GM21737 (cell line): ENCODE data around the gene WHRN.

Experiments used
- ATAC-seq: cut with Tn5 transposase; IDR thresholded peaks from one replicate; pipeline ENCODE4 v1.9.1; 2021; ENCODE audit warnings: mild to moderate bottlenecking, moderate library complexity; ENCODE audit not compliant: unreplicated experiment

Gene WHRN

DNA sequence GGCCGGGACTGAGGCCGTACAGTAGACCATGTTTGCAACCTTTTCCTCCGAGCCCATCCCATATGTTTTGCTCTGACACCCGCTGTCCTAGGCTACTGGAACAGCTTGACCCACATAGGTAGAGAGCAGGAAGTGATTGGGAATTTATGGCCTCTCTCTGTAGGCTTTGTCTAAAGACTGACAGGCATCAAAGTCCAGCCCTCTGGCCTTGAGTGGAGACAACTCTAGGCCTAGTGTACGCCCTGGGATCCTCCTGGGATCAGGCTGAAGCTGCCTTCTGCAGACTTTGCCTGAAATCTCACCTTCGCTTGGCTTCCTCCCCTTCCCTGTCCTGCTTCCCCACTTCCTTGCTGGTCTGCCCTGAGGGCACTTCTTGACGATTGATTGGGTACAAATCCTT lies 103.9 kb downstream of the WHRN start:
- no peak for ATAC-seq

GRCh38 chr9:114400772-114401171 lies 104.5 kb downstream of the WHRN start:
- ATAC-seq = no peak

DNA sequence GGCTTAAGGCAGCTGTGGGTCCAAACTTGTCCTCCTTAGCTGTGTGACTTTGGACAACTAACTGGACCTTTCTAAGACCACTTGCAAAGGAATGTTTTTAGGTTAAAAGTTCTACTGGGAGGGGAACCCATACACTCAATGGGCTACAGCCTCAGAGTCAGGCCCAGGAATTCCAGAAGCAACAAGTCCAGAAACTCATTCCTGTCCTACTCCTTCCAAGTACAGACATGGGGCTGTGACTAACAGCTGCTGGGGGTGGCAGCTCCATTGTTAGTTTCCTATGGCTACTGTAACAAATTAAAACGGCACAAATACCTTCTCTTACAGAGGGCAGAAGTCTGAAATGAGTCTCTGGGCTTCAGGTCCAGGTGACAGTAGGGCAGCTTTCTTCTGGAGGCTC lies 105.1 kb downstream of the WHRN start:
- no peak for ATAC-seq

DNA sequence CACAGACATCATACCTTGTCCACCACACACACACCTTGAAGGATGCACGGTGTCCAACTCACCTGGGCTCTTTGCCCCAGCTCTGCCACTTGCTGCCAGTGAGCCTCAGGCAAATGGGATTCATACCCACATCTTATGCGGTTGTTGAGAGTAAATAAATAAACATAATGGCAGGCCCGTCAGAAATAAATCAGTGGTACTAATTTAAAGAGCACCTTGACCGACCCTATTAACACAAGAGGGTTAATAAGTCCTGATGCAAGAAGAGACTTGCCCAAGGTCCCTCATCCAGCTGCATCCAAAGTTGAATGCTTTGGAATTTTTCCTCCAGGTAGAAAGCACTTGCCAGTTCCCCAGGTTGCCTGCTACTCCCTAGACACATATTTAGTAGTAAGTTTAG lies 105.9 kb downstream of the WHRN start:
- no peak for ATAC-seq

DNA sequence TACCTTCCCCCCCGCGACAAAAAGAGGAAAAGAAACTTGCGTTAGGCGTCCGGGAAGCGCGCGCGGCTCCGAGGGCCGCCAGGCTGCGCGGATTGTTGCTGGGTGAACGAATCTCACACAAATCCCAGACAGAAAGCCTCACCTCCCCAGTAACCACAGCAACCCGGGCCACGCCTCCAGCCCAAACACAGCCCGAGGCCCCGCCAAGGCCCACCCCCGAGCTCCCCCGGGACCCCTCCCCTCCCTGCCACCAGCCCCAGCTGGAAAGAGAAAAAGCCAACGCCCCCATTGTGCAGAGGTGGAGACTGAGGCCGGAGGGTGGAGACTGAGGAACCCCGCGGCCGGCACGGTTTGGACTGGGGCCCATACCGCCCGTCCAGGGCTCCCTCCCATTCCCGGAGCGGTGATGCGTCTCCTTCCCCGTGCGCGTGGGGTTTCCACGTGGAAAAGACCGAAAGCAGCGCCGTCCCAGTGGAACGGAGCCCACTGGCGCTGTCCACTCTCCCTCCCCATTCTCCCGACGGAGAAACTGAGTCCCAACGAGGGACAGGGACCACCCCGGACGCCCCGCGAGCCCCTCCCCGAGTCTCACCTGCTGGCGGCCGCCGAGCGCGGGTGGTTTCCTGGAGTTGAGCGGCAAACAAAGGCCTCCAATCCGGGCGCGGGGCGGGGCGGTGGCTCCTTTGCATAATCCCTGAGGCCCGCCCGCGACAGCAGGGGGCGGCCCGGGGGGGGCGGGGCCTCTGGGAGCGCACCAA lies 107.2 kb downstream of the WHRN start:
- ATAC-seq = peak; percentile 87

DNA sequence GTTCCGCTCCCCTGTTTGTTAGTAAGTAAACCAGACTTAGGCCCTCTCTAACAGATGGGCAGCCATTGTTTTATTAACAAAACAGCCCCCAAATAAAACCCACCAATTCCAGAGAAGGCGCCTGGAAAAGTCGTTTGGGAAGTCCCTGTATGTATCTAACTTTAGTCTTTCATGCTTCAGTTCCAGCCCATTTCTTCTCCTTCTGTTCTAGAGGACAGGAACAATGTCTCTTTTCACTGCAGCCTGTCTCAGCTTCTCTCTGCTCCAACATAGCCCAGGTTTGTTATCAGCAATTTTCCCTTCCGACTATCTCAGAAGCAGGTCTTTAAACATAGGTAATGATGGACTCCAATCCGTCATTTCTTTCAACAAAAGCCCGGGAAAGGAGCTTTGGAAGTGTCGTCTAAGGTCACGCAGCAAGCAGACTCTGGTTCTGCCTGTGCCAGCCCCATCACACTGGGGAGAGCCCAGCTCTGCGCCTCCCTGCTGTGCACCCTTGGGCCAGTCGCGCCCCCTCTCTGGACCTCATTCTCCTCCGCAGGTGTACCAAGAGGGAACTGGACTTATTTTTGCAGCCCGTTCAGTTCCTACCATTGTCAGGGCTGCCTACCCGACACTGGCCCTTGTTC lies 107.9 kb downstream of the WHRN start:
- ATAC-seq = no peak

DNA sequence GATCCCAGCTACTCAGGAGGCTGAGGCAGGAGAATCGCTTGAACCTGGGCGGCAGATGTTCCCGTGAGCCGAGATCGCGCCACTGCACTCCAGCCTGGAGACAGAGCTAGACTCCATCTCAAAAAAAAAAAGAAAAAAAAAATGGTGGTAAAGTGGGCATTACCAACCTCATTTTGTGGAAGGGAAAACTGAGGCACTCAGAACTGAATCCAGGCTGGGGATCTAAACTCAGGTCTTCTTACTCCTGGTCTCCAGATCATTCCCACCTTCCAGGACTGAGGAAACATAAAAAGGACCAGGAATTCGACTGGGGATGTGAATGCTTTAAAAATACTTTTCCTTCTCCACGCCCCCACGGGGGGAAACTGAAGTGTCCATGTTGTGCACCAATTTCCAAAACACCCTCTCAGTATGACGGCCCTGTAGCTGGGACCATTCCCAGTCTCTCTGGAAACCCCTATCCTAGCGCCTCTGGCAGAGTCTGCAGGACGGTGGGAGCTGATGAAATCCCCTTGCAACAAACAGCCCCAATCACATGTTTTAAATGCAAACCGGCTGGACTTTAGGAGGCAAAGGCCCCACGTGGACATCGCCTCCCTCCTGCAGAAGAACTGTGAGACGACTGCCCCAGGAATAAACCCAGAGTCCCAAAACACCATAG lies 108.6 kb downstream of the WHRN start:
- ATAC-seq = no peak

DNA sequence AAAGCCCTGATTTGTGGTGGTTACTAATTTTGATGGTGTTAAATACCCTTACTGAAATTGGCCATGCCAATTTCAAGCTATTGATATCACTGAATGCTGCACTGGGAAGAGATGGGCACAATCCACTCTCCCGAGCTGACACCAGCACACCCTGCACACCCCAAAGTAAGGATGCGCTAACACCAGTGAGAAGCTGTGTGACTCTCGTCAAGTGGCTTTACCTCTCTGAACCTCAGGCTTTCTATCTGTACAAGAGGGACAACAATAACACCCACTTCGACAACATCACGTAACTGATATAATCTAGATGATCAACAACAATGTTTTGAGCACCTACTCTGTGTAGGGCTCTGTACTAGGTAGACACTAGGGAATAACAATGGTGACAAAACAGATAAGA lies 109.5 kb downstream of the WHRN start:
- ATAC-seq = no peak

- ATAC-seq = no peak
These were observed 110.0 kb downstream of the WHRN start for GRCh38 chr9:114395334-114395617.

- no peak for ATAC-seq
These were observed 110.5 kb downstream of the WHRN start for GRCh38 chr9:114394523-114395333.

DNA sequence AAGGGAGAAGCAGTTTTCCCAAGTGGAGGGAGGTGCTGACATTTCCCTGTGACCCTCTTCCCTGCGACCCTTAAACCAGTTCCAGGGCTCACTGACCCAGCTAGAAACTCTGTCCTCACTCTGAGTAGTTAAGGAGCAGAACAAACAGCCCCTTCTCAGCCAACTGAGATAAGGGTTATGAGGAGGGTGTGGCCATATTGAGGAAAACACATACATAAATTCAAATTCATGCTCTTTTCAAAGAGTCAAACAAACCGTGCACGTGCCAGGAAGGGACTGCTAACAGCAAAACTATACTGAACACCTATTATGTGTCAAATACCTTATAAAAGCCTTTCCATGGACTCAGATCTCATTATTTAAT lies 112.5 kb downstream of the WHRN start:
- no peak for ATAC-seq

DNA sequence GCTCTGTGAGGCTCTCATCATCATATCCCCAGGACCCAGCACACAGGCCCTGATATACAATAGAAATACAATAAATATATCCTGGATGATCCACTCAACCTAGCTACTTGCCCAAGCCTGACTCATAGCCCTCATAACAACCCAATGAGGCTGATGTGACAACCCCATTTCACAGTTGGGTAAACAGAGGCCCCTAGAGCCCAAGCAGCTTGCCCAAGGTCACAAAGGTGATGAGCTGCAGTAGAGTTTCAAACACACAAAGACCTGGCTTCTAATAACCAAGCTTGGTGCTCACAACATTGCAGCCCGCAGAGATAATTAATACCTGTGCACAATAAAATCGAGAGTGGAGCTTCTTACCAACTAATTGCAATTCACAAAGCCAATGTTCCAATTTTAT lies 114.3 kb downstream of the WHRN start:
- ATAC-seq = no peak

DNA sequence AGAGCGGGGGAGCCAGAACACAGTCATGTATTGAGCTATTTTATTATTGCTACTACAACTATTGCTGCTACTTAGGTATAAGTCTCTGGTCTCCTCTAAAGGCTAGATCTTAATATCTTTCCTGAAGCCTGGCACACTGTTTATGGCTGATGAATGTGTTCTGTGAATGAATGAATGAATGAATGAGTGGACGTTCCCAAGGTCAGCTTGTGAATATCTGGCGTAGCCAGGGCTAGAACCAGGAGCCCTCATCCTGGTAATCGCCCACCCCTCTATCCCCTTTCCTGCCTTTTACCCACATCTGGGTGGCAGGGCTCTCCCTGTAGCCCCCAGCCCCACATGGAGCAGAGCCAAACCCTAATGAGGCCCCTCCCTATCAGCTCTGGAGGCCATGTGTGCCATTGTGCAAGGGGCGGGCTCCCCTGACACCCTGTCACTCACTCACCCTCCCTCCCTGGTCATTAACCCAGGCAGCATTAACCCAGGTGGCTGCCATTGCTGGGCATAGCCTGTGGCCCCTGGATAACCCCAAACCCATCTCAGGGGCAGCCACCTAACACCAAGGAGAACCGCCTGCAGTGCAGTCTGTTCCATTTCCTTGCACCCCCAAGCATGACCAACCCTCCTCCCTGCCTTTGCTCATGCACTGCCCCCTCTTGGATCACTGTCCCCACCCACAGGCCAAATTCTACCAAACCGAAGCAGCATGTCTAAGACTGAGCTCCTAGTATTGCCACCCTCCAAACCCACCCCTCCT lies 115.5 kb downstream of the WHRN start:
- ATAC-seq = no peak

- no peak for ATAC-seq
These were observed 116.4 kb downstream of the WHRN start for GRCh38 chr9:114388764-114389375.

DNA sequence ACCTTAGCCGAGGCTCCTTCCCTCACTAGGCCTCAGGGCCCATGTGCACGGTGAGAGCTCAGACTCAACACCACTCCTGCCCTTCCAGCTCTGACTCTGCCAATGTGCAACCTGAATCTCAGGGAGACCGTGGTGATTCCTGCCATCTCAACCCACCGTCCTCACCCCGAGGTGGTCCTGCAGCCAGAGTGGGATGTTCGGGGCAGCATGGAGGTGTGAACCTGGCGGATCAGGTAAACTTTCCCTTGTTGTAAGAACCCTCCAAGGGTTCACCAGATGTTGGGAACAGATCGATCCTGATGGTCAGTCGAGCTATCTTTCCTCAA lies 117.0 kb downstream of the WHRN start:
- ATAC-seq = no peak

- ATAC-seq = peak; percentile 24
These were observed 117.5 kb downstream of the WHRN start, which contains the start of gene AKNA for GRCh38 chr9:114387680-114388356. TSS of gene AKNA (minus strand) at chr9:114387982. CDS start at chr9:114381333, 6,649 bp downstream.

DNA sequence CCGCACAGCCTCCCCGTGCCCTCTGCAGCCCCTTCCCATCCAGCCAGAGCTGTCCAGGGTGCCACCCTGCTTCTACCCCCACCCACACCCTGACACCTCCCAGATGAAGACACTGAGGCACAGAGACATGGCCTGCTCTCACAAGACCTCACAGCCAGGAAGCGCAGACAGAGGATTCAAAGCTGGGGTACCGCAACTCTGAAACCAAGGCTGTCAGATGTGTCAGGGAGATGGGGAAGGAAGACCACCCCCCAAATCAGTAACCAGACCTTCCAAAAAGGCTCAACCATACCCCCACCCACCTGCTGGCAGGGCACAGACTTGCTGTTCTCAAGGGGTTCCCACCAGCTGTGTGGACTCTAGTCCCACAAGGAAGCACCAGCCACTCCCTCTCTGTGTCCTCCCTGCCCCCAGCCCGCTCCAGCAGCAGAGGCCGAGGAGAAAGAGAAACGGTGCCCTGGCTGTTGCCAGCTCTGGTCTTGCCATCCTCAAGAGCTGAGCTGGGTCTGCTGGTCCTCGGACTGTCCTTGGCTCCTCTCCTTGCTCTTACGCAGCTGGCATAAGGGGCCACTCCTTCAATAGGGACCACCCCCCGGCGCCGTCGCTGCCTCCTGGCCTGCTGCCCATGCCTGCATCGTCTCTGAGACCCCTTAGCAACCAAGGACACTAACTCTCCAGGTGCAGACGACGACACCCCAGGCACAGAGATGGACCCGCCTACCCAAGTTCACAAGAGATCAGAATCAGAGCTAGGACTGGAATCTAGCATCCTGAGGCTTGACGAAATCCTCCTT lies 118.2 kb downstream of the WHRN start:
- ATAC-seq = no peak

GRCh38 chr9:114386361-114386885 lies 118.8 kb downstream of the WHRN start:
- no peak for ATAC-seq
